HPDE6-E6E7 (cell line): Measurements from ENCODE around the gene ZNF451.

Experiments used
- DNase-seq: peaks from one replicate; pipeline ENCODE4 v3.0.0; 2011; ENCODE audit warnings: missing footprints; ENCODE audit errors: extremely low spot score

Gene ZNF451

DNA sequence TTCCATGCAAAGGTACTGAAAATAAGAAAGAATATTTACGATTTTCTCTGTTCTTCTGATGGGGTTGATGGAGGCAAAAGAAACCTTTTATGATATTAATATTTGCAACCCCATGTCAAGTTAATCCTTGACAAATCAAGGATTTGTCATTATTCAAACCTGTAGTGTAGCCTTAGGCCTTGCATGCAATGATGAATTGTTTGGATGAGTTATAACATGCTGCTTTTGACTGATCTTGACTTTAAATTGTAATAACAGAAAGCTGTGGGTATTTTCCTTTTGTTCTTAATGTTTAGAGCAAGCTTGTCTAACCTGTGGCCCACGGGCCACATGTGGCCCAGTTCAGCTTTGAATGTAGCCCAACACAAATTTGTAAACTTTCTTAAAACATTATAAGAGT is 69.1 kb downstream of the ZNF451 start:
- peak; percentile 54 for DNase-seq

GRCh38 chr6:57162028-57162427 is 72.0 kb downstream of the ZNF451 start:
- DNase-seq = no peak

GRCh38 chr6:57162516-57162915 is 72.5 kb downstream of the ZNF451 start:
- no peak for DNase-seq

DNA sequence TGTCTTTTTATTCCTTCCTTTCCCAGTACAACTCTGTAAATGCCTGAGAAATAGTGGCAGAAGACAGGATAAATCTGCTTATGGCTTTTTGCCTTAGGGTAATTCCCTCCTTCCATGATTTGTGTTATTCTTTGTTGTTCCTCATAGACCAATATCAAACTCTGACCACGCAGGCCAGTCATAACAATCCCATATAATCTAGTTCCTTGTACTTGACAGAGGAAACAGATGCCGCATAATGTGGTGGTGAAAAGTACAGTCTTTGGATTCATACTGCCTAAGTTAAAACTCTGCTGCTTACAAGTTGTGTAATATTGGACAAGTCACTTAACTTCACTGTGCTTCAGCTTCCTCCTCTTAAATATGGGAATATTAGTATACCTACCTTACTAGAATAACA is 74.0 kb downstream of the ZNF451 start:
- DNase-seq = no peak

DNA sequence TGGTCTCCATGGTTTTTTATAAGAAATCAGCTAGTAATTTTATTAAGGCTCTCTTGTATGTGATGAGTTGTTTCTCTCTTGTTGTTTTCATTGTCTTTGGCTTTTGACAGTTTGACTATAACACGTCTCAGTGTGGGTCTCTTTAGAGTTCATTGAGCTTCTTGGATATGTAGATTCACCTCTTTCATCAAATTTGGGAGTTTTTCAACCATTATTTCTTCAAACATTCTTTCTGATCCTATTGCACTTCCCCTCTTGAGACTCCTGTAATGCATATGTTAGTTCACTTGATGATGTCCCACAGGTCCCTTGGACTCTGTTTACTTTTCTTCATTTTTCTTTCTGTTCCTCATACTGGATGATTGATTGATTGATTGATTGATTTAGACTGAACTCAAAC is 75.1 kb downstream of the ZNF451 start:
- DNase-seq = no peak

DNA sequence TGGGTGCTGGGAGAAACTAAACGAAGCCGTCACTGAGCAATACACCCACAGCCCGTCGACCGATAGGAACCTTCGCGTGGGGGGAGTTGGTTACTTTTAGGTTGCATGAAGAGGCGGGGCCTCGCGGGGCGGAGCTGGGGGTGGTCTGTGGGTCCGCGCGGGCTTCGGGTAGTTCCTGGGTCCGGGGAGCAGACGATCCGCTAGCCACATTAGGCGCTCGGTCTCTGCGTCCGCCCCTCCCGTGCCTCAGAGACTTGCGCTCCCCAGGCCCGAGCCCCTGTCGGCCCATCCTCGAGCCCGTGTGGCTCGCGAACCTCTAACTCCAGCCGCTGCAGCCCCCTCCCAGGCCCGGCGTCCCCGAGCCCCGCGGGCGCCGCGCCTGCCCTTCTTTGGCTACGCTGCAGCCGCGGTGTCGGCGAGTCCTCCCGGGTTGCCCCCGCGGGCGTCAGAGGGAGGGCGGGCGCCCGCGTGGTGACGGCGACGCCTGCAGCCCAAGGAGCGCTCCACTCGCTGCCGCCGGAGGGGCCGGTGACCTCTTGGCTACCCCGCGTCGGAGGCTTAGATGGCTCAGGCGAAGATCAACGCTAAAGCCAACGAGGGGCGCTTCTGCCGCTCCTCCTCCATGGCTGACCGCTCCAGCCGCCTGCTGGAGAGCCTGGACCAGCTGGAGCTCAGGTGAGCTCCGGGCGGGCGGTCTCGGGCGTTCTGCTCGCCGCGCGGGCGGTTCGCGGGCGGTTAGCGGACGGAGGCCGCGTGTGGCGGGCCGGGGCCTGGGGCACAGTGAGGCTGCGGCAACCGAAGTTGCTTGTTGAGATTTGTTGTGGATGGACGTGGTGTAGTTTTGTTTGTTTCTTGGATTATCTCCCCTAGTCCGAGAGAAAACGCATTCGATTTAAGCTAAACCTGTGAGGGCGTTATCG is 82.4 kb downstream of the ZNF451 start, which contains the start of gene BAG2:
BAG2 (plus strand) TSS at position 191 of the 920 bp plus-strand sequence; CDS start at position 563, 372 bp downstream.
- DNase-seq = peak; percentile 48

- DNase-seq = no peak
Measured at GRCh38 chr6:57173056-57173885, 83.3 kb downstream of the ZNF451 start.

GRCh38 chr6:57173886-57174510 is 84.0 kb downstream of the ZNF451 start:
- peak; percentile 39 for DNase-seq

- no peak for DNase-seq
Measured at GRCh38 chr6:57174511-57174907, 84.5 kb downstream of the ZNF451 start.

DNA sequence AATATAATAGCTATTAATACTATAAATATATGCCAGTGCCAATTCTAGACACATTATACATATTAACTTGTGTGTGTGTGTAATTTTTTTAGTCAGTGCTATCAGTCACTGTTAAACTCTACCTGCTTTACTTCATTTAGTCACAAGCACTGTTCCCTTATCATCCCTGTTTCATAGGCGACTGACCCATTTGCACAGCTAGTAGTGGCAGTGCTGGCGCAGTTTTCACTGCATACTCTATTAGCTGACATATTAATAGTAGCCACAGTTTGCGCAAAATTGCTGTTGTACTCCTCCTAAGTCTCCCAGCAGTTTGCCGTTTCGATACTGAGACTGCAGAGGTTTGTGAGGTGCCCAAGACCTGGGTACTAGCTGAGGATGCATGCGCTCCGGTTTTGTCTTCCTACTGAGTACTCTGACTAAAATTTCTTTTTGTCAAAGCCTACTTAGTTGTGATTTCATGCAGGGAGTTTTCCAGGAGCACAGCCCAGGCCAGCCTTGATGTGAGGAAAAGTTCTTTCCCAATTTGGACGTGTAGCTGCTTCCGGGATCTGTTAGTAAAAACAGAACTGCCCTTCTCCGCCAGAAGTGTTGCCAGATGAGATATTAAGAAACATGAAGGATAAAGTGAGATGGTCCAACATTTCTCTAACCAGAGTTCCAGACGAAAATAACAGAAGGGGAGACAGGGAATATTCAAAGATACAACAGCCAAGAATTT is 87.7 kb downstream of the ZNF451 start:
- DNase-seq = no peak

- no peak for DNase-seq
Measured at GRCh38 chr6:57180596-57180995, 90.6 kb downstream of the ZNF451 start.

GRCh38 chr6:57182017-57182432 is 92.0 kb downstream of the ZNF451 start:
- no peak for DNase-seq

DNA sequence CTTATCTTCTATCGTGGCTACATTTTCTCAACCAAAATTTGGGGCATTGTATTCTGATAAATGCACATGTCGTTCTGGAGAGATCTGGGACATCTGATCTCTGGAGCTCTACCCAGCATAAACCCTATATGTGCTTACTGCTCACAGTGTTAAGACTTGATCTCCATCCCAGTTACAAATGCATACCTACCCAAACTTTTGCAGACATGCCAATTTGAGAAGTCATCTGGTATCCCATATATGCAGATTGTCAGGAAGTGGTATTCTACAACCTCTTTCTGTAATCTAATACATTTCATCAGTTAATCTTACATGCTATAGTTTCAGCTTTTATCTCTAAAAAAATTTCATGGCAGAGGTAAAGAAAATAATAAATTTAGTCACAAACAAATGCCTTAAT is 93.3 kb downstream of the ZNF451 start:
- no peak for DNase-seq

DNA sequence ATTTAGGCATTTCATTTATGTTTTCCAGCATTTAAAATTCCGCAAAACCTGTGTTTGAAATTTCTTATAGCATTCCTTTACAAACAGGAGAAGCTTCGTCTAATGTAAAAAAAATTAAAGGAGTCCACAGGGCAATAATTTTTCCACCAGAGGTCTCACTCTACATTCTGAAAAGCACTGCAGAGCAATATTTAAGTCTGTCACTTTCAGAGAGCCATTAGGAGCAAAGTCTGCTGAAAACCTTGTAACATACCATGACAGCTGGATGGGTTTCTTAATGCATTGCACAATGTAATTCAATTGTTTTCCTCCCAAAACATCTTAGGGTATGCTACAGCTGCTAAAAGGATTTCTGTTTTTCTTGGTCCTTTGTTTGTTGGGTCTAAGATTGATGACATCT is 100.2 kb downstream of the ZNF451 start:
- no peak for DNase-seq

DNA sequence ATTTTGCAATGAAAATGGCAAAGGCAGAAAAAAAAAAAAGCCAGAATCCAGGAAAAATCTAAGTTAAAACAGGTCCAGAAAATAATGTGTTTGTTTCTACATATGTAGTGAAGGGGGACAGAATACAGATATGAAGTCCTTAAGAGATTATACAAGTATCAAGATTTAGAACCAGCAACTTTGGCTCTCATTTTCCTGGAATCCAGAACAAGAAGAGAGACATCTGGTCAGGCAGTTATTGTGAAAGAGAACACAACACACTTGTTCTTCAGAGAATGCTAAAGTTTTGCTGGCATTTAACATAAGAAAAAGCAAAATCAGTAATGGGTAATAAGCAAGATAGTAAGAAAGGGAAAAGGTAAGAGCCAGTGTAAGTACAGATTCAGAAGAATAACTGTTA is 103.2 kb downstream of the ZNF451 start:
- DNase-seq = no peak

DNA sequence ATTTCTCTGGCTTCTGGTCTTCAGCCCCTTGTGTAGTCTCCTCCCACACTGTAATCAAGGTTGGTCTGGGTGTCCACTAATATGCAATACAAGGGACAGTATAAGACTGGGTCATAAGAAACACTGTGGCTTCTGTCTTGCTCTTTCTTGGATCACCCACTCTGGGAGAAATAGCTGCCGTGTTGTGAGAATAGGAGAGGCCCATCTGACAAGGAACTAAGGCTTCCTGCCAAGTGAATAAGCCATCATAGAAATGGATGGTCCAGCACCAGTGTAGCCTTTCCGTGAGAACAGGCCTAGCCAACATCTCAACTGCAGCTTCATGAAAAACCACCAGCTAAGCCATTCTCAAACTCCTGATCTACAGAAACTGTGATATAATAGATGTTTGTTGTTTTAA is 105.5 kb downstream of the ZNF451 start:
- DNase-seq = no peak

GRCh38 chr6:57198926-57199636 is 109.1 kb downstream of the ZNF451 start:
- DNase-seq = no peak

- no peak for DNase-seq
Measured at GRCh38 chr6:57201718-57202117, 111.7 kb downstream of the ZNF451 start.

DNA sequence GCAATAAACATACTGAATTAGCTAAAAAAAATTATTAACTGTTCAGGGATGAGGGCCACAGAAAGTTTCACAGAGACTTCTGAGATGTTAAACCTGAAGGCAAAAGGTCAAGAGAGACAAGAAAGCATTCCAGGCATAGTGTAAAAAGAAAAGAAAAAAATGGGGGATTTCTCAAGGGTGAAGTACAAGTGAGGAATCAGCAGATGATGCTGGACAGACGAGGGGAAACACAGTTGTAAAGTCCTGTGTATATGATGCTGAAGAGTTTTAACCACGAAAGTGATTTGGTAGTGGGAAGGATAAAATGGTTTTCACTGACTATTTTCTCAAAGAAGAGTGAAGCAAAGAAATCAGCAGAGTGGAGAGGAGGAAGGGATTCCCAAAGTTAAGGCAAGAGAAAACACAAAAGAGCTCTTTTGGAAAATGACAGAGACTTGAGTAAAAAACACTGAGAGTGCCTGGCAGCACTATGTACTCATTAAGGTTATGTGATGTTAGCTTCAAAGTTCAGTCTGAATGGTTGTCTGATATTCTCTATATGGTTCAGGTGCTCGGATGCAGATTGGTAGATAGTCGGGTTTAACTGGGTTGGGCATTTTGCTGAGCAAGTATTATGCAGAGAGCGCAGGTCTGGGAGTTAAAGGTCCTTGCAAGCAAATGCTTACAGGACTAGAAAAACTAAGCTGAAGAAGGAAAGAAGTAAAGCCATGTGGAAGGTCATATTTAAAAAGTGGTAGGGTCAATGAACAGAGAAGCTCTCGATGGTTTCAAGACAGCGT is 115.8 kb downstream of the ZNF451 start:
- no peak for DNase-seq

GRCh38 chr6:57207141-57207540 is 117.2 kb downstream of the ZNF451 start:
- no peak for DNase-seq
